NCI-H2227 (cell line): ENCODE data around the gene ATP6V0D1.
"Not testable (repeated sequence)": the region's sequence is repeated elsewhere in the genome, so short reads cannot be mapped to it uniquely, and the experiment has no call there.

Experiments used
- DNase-seq: peaks from one replicate; lab custom pipeline; 2025; ENCODE audit not compliant: unreplicated experiment; lab: John Stamatoyannopoulos, UW

ATP6V0D1 gene

DNA sequence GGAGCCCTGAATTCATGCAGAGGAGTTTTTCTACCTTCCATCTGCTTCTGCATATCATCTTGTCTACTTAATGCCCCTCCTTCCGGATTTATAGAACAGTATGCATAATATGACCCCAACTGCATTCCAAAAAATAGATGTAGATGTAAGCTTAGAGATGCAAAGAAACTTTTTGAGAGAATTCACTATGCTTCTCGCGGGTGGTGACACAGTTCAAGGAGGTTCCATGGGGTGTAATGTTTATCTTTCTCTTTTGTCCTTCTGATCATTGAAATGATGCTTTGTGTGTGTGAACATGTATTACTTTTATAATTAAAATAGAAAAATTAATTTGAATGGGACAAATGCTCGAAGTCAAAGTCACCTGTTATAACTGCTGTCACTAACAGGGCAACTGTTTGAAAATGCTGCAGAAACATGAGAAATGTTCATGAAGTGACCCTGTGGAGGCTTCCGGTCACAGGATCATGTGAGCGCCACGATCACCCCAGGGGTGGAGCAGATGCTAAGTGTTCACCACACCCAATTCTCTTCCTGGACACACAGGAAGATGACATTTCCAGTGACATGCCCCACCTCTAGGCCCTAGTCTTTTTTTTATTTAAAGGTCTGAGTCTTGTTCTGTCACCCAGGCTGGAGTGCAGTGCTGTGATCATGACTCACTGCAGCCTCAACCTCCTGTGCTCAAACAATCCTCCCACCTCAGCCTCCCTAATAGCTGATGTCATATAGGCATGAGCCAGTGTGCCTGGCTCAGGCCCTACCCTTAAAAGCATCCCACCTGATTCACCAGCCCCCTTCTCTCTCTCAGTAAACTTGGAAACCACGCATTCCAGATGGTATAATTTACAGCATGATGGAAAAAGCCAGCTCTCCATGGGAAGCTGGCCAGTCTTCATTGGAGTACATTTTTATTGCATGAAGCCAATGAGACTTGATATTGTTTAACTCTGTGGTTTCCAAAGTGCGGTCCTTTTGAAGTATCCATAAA is 23.4 kb upstream of the ATP6V0D1 start:
- DNase-seq, result no peak

DNA sequence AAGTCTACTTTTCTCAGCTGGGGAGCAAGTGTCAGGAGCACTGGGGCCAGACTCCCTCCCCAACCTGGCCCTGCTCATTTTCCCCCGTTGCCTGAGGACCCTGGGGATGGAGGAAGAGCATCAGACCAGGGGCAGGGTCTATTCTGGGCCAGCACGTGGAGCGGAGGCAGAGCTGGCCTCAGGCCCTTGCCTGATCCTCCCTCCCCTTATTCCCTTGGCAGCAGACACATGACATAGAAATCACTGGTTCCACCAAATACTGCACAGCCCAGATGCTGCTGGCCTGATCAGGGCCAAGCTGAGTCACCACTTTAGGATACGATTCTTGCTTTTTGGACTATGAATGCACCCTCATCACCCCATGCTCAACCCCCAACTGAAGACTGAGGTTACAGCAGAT is 18.1 kb upstream of the ATP6V0D1 start:
- DNase-seq, result no peak

DNA sequence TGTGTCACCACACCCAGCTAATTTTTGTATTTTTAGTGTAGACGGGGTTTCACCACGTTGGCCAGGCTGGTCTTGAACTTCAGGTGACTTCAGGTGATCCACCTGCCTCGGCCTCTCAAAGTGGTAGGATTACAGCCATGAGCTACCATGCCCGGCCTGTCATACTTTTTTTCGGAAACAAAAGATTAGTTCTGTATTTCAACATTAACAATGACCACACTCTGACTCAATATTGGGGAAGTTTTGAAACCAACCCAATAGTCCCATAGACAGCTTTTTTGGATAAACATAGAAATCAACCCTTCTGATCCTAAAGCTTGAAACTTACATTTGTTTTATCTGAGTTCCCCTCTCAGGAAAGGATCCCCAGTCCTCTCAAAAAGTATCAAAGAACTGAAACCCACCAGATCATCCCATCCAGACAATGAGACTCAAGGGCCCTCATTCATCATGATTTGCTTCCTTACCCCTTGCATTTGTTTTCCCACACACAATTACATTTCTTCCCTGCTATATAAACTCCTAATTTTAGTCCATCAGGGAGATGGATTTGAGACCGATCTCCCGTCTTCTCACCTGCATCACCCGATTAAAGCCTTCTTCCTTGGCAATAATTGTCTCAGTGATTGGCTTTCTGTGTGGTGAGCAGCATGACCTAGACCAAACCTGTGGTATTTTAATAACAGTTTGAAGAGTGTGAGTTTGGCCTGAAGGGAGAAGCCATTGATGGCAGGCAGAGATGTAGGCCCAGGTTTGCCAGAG is 9.6 kb upstream of the ATP6V0D1 start:
- no peak for DNase-seq

DNA sequence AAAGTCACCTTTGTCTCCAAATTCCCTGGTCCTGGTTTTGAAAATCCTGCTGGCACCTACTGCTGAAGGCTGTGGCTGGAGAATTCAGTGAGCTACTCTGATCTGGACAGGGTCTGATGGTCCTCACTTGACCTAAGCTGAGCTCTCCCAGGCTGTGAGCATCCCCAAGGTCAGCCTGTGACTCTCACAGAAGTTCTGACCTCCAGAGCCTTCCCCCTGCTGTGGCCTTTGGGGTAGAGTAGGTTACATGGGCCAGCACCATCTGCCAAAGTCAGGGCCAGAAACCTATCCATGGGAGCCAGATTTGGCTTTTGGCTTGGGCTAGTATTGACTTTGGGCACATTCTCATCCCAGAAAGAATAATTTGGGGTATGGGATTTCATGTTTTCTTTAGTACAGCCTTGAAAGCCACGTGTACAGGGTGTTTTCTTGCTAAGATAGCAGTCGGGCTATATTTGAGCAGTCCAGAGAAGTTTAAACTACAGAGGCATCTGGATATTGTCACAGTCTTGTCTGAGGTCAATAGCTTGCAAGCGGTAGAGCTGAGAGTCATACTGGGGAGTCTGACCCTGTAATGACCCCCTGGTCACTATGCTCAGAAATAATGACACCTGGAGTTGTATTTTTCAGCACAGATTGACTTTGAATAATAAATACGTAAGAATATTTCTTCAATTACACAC is 8.6 kb upstream of the ATP6V0D1 start:
- no peak for DNase-seq

DNA sequence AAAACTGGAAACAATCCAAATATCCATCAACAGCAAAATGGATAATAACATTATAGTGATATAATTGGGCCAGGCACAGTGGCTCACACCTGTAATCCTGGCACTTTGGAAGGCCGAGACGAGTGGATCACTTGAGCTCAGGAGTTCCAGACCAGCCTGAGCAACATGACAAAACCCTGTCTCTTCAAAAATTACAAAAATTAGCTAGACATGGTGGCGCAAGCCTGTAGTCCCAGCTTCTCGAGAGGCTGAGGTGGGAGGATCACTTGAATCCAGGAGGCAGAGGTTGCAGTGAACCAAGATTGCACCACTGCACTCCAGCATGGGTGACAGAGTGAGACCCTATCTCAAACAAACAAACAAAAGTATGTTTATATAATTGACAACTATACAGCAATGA is 6.6 kb upstream of the ATP6V0D1 start:
- DNase-seq, result not testable (repeated sequence)

DNA sequence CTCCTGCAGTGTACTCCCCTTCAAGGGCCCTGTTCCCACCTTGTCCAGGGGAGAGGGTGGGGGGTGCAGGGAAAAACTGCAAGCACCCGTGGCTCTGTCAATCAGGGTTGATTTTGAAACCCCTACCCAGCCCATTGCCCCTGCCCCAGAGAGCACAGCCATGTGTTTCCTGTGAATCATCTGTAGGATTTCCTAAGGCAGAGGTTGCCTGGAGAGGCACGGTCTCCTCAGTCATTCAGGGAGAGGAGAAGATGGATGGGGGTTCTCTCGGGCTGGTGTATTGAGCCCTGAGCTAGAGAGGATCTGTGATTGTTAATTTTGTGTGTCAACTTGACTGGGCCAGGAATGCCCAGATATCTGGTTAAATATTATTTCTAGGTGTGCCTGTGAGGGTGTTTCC is 5.8 kb upstream of the ATP6V0D1 start:
- no peak for DNase-seq

DNA sequence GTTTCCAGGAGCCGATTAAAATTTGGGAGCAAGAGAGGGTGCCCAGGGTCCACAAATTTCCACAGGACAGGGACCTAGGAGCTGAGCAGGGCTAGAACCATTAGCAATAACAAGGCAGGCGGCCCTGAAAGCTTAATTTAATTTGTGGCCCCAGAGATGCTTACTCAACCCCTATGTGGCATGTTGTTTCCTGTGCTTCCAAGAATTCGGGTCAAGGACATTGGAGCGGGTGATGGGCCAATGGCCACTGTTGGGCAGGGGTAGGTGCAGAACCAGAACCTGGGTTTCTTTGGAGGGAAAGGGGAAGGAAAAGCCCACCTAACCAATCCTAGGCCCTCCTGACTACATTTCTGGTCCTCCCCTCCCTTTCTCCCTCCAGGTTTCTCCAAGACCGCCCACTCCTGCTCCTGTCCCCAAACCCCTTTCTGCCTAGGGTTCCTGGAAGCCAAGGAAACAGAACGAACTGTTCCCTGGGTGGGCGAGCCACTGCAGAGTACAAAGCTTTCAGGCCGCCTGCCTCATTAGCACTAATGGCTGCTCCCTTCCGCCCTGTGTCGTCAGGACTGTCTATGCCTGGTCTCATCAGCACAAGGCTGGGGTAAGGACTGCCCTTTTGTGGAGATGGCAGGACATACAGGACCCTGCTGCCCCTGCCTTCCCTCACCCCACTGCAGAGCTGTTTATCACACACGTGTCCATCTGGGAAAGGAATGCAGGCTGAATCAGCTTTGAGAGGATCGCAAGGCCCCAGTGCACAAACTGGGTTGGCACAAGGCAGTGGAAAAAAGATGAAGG is 3.0 kb upstream of the ATP6V0D1 start:
- DNase-seq, result no peak

DNA sequence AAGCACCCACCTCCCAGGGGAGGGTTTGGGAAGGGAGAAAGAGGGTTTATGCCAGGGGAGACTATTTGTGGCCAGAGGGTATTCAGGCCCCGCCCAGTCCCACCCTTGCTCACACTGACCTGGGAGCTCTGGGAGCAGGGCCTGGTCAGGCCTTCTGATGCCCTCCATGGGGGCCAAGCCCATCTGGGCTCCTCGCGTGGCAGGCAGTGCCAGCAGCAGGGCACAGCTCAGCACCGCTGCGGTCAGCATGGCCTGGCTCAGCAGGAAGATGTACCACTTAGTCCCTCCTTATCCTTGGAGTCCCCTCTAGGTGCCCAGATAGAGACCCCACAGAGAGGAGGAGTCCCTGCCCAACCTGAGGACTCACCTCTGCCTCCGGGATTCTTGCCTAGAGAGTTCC is 2.2 kb upstream of the ATP6V0D1 start, which contains the start of gene AGRP:
Gene AGRP (minus strand): TSS at position 398 of the 400 bp plus-strand sequence. CDS start 149 bp downstream, at position 249.
- DNase-seq, result no peak

DNA sequence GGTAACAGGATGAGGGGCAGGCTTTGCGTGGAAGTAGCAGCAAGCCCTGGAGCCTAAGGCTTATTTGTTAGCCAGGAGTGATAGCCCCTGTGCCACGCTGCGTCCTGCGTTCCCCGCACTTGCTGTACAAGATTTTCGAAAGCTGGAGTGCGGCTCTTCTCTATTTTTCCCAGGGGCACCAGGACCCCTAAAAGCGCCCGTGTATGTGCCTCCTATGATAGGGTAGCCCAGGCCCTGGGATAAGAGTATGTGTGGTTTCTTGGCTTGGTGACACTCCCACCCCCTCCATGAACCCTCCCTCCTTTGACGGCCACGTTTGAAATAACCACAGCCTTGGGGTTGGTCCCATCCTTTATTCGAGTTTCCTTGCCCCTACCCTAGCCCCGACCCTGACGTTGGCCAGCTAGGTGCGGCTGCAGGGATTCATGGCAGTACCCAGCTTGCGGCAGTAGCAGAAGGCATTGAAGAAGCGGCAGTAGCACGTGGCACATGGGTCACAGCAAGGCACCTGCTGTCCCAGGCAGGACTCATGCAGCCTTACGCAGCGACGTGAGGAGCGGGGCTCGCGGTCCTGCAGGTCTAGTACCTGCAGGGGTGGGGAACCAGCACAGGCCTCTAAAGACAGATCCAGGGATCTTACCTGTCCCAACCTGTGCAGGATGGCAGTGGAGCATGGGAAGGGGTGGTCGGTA is 1.4 kb upstream of the ATP6V0D1 start:
- DNase-seq, result no peak

DNA sequence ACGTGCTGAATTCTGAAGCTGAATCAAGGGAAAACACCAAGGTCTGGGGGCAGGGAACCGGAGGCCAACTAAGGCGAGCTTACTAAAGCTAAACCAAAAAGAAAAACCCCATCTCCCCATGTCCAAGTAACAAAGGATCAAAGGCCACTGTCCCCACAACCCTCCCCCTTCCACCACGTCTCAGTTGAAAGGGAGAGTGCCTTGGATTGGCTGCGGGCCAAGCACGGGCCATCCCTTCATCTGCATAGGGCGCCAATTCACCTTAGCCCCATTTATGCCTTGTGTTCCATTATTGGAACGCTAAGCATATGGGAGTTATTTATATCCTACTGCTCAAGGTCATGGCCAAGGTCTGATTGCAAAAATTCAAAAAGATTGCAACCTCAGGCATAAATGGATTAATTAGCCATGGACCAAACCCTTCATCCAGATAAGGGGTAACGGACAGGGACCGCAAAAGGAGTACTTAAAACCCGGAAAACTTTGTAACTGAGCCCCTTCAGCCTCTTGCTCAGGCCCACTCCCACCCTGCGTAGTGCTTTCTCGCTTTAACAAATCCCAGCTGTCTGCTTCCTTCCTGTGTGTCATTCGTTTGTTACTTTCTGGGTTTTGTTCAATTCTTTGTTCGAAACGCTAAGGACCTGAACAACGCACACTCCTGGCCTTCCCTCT is 740 bp upstream of the ATP6V0D1 start:
- peak; percentile 25 for DNase-seq

DNA sequence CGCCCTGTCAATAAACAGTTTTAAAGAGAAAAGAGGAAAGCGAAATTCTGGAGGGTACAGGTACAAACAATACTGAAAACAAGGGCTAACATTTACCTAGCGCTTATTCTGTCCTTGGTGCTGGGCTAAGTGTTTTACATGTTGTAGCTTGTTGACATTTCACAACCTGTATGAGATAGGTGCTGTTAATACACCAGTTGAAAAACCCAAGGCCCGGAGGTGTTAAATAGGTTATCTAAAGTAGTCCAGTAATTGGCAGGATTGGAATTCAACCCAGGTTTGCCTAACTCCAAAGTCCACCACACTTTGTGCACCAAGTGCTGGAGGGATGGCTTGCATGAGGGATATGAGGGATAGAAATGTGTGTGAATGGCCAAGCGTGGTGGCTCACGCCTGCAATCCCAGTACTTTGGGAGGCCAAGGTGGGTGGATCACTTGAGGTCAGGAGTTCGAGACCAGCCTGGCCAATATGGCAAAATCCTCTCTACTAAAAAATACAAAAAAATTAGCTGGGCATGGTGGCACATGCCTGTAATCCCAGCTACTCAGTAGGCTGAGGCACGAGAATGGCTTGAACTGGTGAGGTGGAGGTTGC is 2.9 kb downstream of the ATP6V0D1 start:
- DNase-seq, result no peak

DNA sequence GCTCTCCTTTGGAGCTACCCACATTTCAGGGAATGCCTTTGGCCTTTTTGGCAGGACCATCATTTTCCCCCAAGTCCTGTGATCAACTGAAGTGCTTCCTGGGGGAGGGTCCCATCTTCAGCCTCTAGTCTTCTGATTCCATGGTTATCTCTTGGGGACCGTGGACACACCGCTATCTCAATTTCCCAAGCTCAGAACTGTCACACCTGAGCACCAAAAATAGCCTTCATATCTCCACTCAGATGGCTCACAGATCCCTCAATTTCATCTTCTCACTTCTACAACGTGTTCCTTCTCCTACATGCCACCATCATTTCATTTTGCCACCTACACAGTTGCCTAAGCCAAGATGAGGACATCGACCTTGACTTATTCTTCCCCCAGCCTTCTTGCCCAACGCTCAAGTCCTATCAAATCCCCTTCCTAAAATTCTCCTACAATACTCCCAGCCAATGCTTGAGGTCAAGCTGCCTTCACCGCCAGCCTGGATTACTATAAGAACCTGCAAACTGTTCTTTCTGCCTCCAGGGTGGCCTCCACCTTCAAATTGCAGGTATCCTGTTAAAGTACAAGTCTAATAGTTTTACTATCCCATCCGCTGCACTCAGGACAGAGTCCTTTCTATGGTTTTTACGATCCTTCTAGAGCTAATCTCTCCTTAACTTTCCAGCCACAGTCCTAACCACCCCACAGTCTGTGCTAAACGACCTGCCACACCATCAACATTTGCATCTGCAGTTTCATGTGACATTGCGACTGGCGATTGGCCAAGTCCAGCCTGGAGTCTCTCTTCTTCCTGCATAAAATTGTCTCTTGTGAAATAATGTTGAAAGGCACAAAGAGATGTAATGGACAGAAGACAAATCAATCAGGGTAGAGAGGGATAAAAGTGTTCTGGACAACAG is 6.2 kb downstream of the ATP6V0D1 start:
- no peak for DNase-seq

DNA sequence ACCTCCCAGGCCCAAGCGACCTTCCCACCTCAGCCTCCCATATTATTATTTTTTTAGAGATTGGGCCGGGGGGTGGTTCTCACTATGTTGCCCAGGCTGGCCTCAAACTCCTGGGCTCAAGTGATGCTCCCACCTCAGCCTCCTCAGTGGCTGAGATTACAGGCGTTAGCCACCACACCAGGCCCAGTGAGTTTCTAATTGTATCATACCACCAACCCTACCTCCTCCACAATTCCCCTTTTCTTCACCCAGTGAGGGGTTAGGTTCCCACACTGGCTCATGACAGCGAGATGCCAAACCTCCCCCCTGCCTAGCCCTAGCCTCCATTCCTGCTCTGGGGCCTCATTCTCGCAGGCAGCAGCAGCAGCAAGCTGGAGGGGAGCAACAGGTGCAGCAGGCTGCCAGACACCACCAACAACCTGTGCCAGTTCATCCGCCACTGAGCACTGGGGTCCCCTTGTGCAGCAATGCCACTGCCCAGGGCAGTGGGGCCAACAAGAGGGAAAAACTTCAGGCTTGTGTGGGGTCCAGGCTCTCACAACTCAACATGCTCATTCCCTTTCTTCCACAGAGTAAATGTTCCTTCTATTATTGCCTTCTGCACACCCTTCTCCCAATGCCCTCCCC is 9.1 kb downstream of the ATP6V0D1 start:
- DNase-seq, result no peak

DNA sequence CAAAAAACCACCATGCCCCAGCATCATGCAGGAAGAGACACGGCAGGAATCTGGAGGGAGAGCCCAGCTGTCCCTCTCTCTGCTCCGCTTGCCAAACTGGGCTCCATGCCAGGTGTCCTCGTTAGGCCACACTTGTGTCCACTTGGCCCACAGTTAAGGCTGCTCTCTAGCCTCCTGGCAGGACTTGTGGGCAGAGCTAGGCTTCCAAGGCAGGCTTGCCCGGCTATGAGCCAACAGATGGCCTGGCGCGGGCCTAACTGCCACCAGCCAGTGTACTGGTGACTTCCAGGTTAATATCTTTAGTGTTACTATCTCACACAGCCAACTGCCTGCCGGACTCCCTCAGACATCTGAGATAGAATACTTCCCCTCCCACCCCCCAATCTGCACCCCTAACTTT is 10.6 kb downstream of the ATP6V0D1 start:
- DNase-seq, result peak; percentile 2

DNA sequence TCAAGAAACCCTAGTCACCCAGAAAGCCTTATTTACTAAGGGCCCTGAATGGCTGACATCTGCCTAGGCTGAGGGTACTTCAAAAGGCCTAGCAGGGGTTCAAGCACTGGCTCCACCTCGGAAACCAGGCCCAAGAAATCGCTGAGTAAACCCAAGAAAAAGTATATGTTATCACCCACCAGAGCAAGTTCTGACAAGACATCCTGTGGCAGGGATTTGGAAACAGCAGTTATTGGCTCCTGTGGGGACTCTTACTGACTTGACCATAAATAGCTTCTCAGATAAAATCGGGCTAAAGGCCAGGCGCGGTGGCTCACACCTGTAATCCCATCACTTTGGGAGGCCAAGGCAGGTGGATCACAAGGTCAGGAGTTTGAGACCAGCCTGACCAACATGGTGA is 12.2 kb downstream of the ATP6V0D1 start:
- DNase-seq, result no peak

DNA sequence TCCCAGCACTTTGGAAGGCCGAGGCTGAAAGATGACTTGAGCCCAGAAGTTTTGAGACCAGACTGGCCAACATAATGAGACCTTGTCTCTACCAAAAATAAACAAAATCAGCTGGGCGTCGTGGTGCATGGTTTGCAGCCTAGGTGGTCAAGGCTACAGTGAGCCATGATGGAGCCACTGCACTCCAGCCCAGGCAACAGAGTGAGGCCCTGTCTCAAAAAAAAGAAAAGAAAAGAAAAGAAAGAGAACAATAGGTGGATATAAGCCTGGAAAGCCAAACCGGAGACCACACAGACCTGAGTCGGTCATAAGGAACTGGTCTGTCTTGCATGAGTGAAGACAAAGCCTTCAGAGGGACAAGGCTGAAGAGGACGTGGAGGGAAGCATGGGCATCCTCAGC is 14.4 kb downstream of the ATP6V0D1 start:
- no peak for DNase-seq

DNA sequence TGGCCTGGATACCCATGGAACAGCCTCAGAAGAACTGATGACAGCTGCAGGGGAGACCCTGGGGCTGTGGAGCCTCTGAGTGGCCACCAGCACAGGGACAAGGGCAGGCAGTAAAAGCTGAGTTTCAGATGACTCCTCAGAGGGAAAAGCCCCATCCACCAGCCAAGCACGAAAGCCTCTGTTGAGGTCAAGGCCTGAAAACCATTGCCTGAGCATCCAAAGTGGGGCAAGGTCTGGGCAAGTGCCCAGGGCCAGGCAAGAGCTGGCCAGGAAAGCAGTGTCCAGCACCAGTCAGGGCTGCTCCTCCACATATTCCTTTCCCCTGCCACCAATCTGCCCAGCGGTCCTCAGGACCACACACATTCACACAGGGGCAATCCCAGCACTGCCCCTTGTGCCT is 16.4 kb downstream of the ATP6V0D1 start:
- DNase-seq, result no peak

DNA sequence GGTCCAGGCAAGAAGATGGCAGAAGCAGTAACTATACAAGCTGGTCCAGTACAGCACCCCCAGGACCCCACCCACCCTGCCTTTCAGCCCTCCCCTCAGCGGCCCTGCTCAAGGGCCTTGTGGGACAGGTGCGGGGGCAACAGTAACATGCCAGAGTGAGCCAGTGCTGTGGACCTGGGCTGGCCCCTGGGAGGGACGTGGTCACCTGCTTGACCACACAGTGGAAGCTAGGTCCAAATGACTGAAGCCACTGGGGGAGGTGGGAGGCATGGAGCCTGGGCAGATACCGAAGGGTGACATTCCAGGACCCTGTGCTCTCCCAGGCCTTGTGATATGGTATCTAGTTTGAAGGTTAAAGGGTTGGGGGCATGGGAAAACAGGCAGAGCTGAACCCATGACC is 17.3 kb downstream of the ATP6V0D1 start:
- DNase-seq, result no peak
